GM15510 (cell line): ENCODE measurements around the gene SNTG2.

ENCODE experiments used
- POLR2A ChIP-seq: IDR thresholded peaks from 3 replicates; pipeline ENCODE4 v1.6.1; 2011; ENCODE audit warnings: borderline replicate concordance; ENCODE audit not compliant: insufficient read length; ENCODE audit errors: extremely low read depth

SNTG2 gene

GRCh38 chr2:960061-960736 lies 9.6 kb downstream of the SNTG2 start:
- TF ChIP-seq POLR2A = no peak

- TF ChIP-seq POLR2A = no peak
Observed at GRCh38 chr2:961786-962185, 11.1 kb downstream of the SNTG2 start.

GRCh38 chr2:963876-964275 lies 13.2 kb downstream of the SNTG2 start:
- no peak for TF ChIP-seq POLR2A

GRCh38 chr2:964562-964961 lies 13.9 kb downstream of the SNTG2 start:
- TF ChIP-seq POLR2A = no peak

- no peak for TF ChIP-seq POLR2A
Observed at GRCh38 chr2:965640-966147, 15.0 kb downstream of the SNTG2 start.

- TF ChIP-seq POLR2A = no peak
Observed at GRCh38 chr2:973129-973528, 22.5 kb downstream of the SNTG2 start.

GRCh38 chr2:974054-974453 lies 23.4 kb downstream of the SNTG2 start:
- TF ChIP-seq POLR2A = no peak

GRCh38 chr2:974502-974901 lies 23.9 kb downstream of the SNTG2 start:
- TF ChIP-seq POLR2A = no peak

- TF ChIP-seq POLR2A = no peak
Observed at GRCh38 chr2:975095-975494, 24.4 kb downstream of the SNTG2 start.

GRCh38 chr2:979069-979928 lies 28.6 kb downstream of the SNTG2 start:
- no peak for TF ChIP-seq POLR2A

GRCh38 chr2:980176-980575 lies 29.5 kb downstream of the SNTG2 start:
- no peak for TF ChIP-seq POLR2A

- TF ChIP-seq POLR2A = no peak
Observed at GRCh38 chr2:981258-981657, 30.6 kb downstream of the SNTG2 start.

GRCh38 chr2:981759-982158 lies 31.1 kb downstream of the SNTG2 start:
- TF ChIP-seq POLR2A = no peak

- no peak for TF ChIP-seq POLR2A
Observed at GRCh38 chr2:985317-985898, 34.8 kb downstream of the SNTG2 start.

GRCh38 chr2:987789-988188 lies 37.1 kb downstream of the SNTG2 start:
- TF ChIP-seq POLR2A = no peak

GRCh38 chr2:989781-990467 lies 39.3 kb downstream of the SNTG2 start:
- no peak for TF ChIP-seq POLR2A

GRCh38 chr2:990970-991369 lies 40.3 kb downstream of the SNTG2 start:
- TF ChIP-seq POLR2A = no peak
